Stimulated activated CD8-positive, alpha-beta memory T cell treated with anti-CD3 and anti-CD28 coated beads, Interleukin-15, amount 100 ng/mL, for 24 hours (primary cell): Measurements from ENCODE around the gene ENTPD8.

Experiments
- DNase-seq: peaks from one replicate; pipeline ENCODE4 v3.0.0-alpha.2; 2020; ENCODE audit warnings: low read depth

ENTPD8 gene

DNA sequence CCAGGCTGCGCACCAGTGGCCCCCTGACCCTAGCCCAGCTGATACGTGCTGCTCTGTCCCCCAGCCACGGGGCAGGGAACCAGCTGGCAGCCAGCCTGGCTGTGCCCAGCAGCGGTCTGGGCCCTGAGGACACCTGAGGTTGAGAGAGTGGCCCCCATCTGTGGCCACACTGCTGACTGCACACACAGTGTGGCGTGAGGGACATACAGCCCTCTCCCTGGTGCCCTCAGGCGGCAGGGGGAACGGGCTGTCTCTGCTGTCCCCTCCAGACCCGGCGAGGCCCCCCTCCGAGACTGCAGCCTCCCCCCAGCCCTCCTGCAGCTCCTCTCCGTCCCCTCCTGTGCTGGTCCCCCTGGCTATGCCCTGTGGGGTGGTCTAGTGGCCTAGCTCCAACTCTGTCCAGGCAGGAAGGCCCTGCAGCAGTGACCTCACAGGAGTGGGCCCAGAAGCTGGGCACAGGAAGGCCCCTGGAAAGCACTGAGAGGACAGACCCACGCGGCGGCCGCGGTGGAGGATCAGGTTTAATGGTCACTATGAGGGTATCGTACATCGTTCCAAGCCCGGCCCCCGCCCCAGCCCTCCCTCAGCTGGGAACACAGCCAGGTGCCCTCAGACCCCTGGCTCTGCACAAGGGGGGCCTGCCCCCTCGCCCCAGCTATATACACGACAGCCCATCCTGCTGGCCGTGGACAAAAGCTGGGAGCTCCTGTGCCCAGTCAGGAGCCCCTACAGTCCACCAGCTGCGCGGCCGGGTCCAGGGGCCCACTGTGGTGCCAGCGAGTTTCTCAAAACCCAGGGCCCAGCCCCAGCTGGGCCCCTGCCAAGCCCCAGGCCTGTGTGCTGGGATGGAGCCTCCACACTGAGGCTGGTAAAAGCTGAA is 6.8 kb upstream of the ENTPD8 start:
- no peak for DNase-seq

GRCh38 chr9:137446851-137447471 is 5.8 kb upstream of the ENTPD8 start:
- no peak for DNase-seq

GRCh38 chr9:137445930-137446431 is 4.8 kb upstream of the ENTPD8 start:
- DNase-seq: no peak

- peak; percentile 64 for DNase-seq
These were observed 4.2 kb upstream of the ENTPD8 start for GRCh38 chr9:137445275-137445807.

DNA sequence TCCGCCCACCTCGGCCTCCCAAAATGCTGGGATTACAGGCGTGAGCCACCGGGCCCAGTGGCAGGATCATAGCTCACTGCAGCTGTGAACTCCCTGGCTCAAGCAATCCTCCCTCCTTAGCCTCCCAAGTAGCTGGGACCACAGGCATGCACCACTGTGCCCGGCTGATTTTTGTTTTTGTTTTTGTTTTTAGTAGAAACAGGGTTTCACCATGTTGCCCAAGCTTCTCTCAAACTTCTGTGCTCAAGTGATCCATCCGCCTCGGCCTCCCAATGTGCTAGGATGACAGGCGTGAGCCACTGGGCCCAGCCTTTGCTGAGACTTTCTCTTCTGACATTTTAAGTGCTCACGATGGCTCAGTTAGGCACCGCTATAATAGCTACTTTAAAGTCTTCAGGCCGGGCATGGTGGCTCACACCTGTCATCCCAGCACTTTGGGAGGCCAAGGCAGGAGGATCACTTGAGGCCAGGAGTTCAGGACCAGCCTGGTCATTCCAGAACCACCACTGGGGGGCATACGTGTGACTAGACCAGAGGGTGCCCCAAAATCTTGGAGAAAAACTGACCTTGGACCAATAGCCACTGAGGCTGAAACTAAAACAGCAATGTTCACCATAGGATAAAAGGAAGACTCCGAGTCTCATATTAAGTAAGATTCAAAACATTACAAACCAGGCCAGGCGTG is 3.1 kb upstream of the ENTPD8 start:
- DNase-seq: no peak

GRCh38 chr9:137441935-137442321 is 771 bp upstream of the ENTPD8 start:
- no peak for DNase-seq

GRCh38 chr9:137439158-137439714 is 1.9 kb downstream of the ENTPD8 start:
- DNase-seq: no peak

DNA sequence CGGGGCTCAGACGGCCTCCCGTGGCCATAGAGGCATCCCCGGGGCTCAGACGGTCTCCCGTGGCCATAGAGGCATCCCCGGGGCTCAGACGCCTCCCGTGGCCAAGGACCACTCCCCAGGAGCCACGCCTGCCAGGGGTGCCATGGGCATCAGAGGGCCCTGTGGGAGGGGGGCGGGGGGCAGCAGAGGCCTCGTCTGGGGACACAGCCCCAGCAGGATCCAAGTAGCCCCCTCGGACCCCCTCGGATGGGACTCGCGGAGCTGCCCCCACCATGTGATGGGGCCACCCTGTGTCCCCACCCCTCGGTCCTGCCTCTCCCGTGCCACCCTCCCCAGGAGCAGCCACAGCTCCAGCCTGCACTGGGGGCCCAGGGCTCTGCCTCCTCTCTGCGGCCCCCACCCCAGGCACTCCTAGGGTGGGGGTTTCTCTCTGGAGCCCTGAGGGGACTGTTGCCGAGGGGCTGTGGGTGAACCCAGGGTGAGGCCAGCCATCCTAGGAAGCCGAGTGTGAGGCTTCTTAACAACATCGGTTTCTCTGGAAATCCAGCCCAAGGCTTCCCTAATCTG is 2.5 kb downstream of the ENTPD8 start:
- no peak for DNase-seq

GRCh38 chr9:137437691-137438590 is 3.2 kb downstream of the ENTPD8 start:
- no peak for DNase-seq

DNA sequence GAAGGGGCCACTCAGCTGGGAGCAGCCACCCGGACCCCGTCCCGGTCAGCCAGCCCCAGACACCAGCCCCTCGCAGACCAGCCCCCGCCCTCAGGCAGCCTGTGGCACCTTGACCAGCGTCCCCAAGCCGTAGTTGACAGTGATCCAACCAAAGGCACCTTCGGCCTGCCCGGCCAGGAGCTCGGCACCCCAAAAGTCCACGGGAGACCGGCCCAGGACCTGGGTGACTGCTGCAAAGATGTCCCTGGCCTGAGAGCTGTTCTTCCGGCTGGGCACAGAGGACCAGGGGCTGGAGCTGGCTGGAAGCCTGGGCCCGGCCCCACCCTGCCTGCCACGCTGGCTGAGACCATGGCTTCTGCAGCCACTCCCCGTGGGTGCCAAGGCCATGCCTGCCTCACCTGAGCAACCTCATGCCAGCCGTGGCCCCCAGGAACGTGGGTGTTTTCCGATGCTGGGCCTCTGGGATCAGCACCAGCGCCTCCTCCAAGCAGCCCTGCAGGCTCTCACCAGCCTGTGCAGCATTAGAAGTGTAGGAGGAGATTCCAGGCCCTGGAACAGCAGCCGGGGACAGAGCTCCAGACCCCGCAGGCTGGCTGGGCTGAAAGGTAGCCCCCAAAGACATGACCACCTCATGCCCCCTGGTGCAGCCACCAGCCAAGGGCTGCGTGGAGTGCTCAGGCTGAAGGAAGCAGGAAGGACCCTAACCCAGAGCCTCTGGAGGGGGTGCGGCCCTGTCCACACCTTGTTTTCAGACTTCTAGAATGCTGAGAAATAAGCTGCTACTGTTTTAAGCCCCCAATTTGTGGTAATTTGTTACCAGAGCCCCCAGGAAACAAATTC is 4.2 kb downstream of the ENTPD8 start:
- no peak for DNase-seq

DNA sequence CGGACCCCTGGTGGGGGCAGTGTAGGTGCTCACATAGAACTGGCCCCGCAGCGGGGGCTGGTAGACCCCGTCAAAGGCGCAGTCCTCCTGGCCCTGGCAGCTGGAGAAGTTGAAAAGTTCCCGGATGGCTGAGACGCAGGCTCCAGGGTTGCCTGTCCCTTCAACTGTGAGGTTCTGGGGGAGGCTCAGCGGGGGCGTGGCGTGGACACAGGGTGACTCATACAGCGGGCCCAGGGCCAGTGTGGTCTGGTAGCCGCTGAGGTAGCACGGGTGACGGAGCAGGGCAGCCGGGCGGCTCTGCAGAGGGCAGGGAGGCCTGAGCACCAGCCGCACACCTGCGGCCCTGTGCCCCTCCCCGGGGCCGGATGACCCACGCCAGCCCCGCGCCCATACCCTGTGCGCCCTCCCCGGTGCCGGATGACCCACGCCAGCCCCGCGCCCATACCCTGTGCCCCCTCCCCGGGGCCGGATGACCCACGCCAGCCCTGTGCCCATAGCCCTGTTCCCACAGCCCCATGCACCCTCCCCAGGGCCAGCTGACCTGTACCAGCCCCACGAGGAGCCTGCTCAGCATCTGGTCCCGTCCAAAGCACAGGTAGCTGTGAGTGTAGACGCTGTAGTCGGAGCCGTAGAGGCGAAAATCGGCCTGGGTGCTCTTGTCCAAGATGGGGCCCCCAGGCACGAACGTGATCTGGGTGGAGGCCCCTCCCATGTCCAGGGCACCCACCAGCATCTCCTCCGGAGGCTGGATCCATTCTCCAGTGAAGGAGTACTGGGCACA is 5.0 kb downstream of the ENTPD8 start:
- DNase-seq: no peak

DNA sequence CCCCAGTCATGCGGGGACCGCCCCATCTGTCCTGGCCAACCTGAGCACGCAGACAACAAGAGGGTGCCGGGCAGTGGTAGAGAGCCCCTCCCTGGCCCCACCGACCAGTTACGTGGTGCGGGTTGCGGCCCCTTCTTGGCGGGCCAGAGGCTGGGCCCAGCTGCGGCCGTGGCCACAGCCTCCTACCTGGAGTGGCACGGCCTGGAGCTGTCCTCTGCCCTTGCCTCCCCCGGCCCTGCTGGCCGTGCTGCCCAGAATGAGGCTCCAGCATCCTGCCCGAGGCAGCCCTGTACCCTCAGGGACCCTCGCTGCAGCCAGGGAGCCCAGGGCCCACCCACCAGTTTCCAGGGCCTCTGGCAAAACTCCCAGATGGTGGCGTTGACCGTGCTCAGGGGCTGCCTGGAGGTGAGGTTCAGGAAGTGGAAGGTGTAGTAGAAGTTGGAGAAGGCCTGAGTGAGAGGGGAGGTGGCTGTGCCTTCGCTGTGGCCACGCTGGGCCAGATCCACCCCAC is 5.7 kb downstream of the ENTPD8 start:
- no peak for DNase-seq

DNA sequence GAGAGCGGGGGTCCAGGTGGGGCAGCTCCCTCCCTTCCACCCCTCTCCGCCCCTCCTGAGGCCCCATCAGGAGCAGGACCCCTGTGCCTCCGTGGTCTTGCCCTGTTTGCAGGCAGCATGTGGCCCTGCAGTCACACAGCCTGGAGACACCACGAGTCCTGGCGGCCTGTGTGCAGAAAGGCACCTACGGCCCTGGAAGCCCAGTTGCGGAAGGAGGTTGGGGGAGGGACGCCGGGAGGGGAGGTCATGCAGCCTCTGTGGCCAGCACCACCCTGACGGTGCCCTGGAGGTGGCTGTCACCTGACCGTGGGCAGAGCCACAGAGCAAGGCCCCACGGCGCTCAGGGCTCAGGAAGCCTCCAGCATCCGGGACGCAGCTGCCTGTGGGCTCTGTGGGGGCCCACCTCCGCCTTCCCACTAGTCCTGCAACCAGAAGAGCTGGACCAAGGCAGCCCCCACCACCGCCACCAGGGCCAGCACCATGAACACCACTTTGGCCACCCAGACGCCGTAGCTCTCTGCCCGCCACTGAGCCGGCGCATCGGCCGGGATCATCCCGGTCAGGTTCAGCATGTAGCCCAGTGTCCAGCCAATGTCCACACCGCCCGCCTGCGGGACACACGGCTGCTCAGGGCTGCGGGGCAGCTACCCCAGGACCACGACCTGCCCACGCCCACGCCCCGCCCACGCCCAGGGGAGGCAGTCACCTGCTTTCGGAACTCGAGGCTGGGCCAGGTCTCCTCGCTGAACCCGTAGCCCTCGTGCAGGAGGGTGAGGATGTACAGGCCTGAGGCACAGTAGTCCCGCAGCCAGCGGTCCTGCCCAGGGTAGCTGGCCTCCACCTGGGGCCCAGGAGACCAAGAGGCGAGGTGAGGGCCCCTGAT is 6.4 kb downstream of the ENTPD8 start:
- DNase-seq: no peak

GRCh38 chr9:137433916-137434431 is 7.2 kb downstream of the ENTPD8 start:
- no peak for DNase-seq

DNA sequence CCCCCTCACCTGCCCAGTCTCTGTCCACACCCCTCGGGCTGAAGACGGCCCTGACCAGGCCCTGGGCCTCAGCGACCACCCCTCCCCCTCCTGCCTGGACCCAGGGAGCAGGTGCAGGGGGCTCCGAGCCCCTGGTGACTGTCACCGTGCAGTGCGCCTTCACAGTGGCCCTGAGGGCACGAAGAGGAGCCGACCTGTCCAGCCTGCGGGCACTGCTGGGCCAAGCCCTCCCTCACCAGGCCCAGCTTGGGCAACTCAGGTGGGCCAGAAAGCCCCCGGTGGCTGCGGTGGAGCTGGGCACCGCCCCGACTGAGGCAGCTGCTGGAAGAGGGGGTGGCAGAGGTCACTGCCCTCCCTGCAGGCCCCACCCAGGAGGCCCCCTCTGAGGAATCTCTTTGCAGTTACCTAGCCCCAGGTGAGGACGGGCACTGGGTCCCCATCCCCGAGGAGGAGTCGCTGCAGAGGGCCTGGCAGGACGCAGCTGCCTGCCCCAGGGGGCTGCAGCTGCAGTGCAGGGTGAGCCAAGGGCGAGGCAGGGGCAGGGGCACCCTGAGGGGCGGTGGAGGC is 7.7 kb downstream of the ENTPD8 start:
- DNase-seq: no peak

DNA sequence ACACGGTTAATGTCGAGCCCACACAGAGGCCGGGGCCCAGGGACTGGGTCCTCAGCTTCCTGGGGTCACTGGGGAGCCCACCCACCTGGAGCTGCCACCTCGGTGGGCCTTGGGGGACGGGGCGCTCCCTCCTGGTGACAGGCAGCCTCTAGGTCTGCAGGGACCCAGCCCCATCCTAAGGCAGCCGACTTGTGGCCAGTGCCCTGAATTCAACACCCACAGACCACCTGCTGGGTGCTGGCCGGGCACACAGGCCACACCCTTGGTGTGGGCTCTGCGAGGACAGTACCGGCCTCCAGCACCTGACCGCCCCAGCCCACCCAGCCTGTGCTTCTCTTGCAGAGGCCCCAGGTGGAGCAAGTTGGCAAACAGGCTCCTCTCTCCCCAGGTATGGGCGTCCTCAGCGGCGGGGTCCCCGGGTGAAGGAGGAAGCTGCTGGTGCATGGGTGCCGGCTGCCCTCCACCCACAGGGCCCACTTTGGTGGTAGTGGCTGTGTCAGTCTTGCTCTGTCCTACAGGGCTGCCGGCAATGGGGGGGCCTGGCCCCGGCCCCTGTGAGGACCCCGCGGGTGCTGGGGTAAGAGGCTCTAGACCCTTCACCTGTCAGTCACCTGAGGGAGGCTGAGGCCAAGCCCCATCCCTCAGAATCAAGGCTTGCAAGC is 8.3 kb downstream of the ENTPD8 start:
- no peak for DNase-seq
